HFF-Myc (cell line): ENCODE results near the gene GALNT16.

Source experiments
- DNase-seq: peaks from one replicate; pipeline ENCODE4 v3.0.0-alpha.2; 2011; ENCODE audit warnings: low read depth; ENCODE audit errors: extremely low read depth
- H3K4me3 ChIP-seq: replicated peaks from 2 replicates; pipeline ENCODE4 v1.5.1; 2011; ENCODE audit warnings: low read depth, mild to moderate bottlenecking, control low read depth, low read length
- TF ChIP-seq, protein P1 (sequence below): IDR thresholded peaks from 2 replicates; pipeline ENCODE4 v1.5.1; 2012; ENCODE audit warnings: mild to moderate bottlenecking, low read depth, low read length, control low read depth; ENCODE audit errors: missing control alignments

GALNT16 gene

DNA sequence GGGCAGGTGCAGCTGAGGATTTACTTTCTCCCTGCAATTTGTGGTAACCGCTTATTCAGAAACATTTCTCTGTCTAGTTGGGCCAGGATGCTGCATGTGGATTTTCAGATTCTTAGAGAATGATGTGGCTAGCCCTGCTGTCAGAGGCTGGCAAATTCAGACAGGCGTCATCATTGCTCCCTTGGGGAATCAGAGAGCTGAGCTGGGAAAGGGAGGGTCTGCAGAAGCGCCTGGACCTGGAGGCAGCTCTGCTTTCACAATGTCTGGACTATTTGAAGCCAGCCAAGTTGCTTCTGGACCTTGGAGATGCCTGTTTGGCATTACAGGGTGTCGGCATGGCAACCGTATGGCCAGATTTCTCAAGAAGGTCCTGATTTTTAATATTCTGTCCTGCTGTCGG, 3.4 kb downstream of the GALNT16 start:
- TF ChIP-seq, protein P1, sequence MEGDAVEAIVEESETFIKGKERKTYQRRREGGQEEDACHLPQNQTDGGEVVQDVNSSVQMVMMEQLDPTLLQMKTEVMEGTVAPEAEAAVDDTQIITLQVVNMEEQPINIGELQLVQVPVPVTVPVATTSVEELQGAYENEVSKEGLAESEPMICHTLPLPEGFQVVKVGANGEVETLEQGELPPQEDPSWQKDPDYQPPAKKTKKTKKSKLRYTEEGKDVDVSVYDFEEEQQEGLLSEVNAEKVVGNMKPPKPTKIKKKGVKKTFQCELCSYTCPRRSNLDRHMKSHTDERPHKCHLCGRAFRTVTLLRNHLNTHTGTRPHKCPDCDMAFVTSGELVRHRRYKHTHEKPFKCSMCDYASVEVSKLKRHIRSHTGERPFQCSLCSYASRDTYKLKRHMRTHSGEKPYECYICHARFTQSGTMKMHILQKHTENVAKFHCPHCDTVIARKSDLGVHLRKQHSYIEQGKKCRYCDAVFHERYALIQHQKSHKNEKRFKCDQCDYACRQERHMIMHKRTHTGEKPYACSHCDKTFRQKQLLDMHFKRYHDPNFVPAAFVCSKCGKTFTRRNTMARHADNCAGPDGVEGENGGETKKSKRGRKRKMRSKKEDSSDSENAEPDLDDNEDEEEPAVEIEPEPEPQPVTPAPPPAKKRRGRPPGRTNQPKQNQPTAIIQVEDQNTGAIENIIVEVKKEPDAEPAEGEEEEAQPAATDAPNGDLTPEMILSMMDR: no peak
- no peak overlapping the region for H3K4me3 ChIP-seq
- no peak for DNase-seq

DNA sequence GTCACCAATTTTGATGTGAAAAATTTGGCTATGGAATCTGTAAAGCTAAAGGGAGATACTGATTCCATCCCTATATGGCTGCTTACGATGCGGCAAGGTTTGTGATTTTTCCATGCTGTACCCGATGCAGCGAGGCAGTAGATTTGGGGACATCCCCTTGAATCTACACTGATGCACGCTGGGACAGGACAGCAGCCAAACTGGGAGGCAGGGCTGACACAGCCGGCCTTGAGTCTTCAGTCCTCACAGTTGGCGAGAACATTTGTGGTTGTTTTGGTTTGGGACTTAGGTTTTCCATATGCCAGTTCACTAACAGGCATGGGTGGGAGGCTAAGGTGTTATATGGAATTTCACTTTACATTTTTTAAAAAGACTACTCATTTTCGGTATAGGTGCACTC, 3.8 kb downstream of the GALNT16 start:
- no peak for DNase-seq
- no peak overlapping the region for H3K4me3 ChIP-seq
- TF ChIP-seq, protein P1: no peak

GRCh38 chr14:69266572-69267345, 6.8 kb downstream of the GALNT16 start:
- TF ChIP-seq, protein P1: no peak
- no peak overlapping the region for H3K4me3 ChIP-seq
- no peak for DNase-seq

DNA sequence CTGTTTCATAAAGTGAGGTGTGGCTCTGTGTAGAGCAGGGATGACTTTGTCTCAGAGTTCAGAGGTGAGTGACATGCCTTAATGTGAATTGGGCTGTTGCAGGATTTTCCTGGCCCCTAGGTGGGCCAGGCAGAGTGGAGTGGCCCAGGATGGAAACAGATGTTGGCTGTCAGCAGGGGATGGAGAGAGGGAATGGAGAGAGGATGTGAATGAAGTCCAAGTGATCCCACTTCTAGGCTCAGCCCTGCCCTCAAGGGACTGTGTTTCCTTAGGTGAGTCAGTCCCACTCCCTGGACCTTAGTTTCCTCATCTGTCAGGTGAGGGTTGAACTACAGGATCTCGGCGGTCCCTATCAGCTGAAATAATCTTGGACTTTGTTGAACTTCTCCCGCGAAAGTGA, 7.5 kb downstream of the GALNT16 start:
- TF ChIP-seq, protein P1: no peak
- H3K4me3 ChIP-seq: no peak overlapping the region
- DNase-seq: no peak

DNA sequence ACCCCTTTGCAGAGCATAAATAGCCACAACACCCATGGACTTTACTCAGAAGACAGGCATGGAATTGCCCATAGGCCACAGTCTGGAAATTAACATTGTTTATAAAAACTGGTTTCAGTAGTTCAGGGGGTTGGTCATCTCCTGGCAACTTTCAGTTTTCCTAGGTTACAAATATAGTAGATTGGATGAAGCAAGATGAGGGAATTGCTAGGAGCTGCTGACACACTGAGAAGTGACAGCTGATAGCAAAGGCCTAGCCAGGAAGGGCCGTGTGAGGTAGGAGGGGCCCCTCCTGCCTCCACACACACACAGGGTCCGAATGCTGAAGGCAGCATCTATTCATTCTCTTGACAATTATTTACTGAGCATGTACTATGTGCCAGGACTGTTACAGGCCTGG, 8.3 kb downstream of the GALNT16 start:
- DNase-seq: no peak
- TF ChIP-seq, protein P1: no peak
- no peak overlapping the region for H3K4me3 ChIP-seq

DNA sequence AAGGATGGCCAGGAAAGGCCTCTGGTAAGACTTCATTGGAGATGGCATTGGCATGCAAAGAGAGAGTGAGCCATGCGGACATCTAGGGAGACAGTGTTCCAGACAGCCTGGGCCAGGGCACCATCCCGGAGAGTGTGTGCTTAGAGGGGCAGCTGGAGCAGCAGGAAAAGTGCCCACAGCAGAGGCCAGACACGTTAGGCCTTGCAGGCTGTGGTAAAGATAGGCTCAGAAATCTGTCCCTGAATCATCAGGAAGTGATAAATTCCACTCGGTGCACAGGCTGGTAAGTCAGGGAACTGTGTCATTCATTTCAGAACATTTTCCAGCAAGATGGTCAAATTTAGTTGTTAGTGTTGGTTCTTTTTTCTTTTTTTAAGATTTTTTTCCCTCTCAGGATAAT, 8.8 kb downstream of the GALNT16 start:
- H3K4me3 ChIP-seq: no peak overlapping the region
- TF ChIP-seq, protein P1: no peak
- DNase-seq: no peak

DNA sequence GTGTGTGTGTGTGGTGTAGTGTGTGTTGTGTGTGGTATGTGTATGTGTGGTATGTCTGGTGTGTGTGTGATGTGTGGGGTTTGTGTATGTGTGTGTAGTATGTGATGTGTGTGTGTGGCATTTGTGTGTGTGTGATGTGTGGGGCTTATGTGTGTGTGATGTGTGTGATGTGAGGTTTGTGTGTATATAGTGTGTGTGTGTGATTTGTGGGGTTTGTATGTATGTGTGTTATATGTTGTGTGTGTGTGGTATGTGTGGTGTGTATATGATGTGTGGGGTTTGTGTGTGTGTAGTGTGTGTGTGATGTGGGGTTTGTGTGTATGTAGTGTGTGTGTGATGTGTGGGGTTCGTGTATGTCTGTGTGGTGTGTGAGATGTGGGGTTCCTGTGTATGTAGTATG, 9.4 kb downstream of the GALNT16 start:
- TF ChIP-seq, protein P1: no peak
- no peak for DNase-seq
- H3K4me3 ChIP-seq: no peak overlapping the region
